Bronchial epithelial cell (primary cell): Measurements from ENCODE around the gene PIAS2. TPM values are rescaled to one million over a fixed set of nuclear protein-coding genes. Genes with fewer than 3 reads are reported as not detected.
"Not testable (repeated sequence)": the region's sequence is repeated elsewhere in the genome, so short reads cannot be mapped to it uniquely, and the experiment has no call there.

ENCODE experiments used
- DNase-seq: peaks from one replicate; pipeline ENCODE4 v3.0.0-alpha.2; 2010; ENCODE audit warnings: low read depth
- FAIRE-seq: peaks from 2 replicates; lab custom pipeline; 2011; peaks lifted over from hg19 to GRCh38; lab: Jason Lieb, UNC
- H3K27me3 ChIP-seq: 2 replicates; pipeline ENCODE4 v1.5.1; 2011; ENCODE audit warnings: low read length; ENCODE audit not compliant: control insufficient read depth, insufficient read depth
- H3K36me3 ChIP-seq: 2 replicates; pipeline ENCODE4 v1.5.1; 2011; ENCODE audit warnings: low read length; ENCODE audit not compliant: control insufficient read depth, insufficient read depth
- H3K4me3 ChIP-seq: 2 replicates; pipeline ENCODE4 v1.5.1; 2011; ENCODE audit warnings: mild to moderate bottlenecking, low read depth, low read length, control low read depth
- CTCF ChIP-seq: IDR thresholded peaks from 2 replicates; pipeline ENCODE4 v1.5.1; 2011; ENCODE audit warnings: mild to moderate bottlenecking, moderate library complexity, low read length, control low read depth, inconsistent platforms; ENCODE audit not compliant: insufficient read depth, severe bottlenecking
- total RNA-seq: library from RNA; depleted of rRNA; stranded (reverse); fragments of >200 nt; gene quantifications from 2 replicates; pipeline ENCODE4 v1.2.1, GENCODE V29; 2014

Gene PIAS2
- total RNA-seq, 1 donor from 2014 or later, result 12.9 TPM

- no peaks in the 10 kb centered on the region for H3K36me3 ChIP-seq
- DNase-seq (peak; percentile 29), FAIRE-seq (peak; percentile 73)
- H3K4me3 ChIP-seq, result no peak overlapping the region
- H3K27me3 ChIP-seq, result no peaks in the 10 kb centered on the region
- TF ChIP-seq CTCF, result no peak
Measured at GRCh38 chr18:46868169-46868921, 49.0 kb downstream of the PIAS2 start.

GRCh38 chr18:46867367-46868143 is 49.8 kb downstream of the PIAS2 start:
- Histone ChIP-seq H3K4me3 (no peak overlapping the region), H3K36me3 (no peaks in the 10 kb centered on the region), H3K27me3 (no peaks in the 10 kb centered on the region)
- FAIRE-seq, result peak; percentile 13
- no peak for DNase-seq
- TF ChIP-seq CTCF, result no peak

- Histone ChIP-seq H3K4me3 (no peak overlapping the region), H3K27me3 (no peaks in the 10 kb centered on the region), H3K36me3 (no peaks in the 10 kb centered on the region)
- FAIRE-seq (no peak), DNase-seq (no peak)
- TF ChIP-seq CTCF, result no peak
Measured at GRCh38 chr18:46866523-46866922, 50.8 kb downstream of the PIAS2 start.

DNA sequence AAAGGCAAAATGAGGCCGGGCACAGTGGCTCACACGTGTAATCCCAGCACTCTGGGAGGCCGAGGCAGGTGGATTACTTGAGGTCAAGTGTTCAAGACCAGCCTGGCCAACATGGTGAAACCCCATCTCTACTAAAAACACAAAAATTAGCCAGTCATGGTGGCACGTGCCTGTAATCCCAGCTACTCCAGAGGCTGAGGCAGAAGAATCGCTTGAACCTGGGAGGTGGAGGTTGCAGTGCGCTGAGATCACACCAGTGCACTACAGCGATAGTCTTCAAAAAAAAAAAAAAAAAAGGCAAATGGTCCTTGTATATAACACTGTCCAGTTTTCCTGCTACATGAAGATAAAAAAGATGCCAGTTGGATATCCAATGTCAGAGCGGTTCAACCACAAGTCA is 52.1 kb downstream of the PIAS2 start:
- FAIRE-seq, DNase-seq, H3K27me3 ChIP-seq, H3K36me3 ChIP-seq, H3K4me3 ChIP-seq: not testable (repeated sequence)

DNA sequence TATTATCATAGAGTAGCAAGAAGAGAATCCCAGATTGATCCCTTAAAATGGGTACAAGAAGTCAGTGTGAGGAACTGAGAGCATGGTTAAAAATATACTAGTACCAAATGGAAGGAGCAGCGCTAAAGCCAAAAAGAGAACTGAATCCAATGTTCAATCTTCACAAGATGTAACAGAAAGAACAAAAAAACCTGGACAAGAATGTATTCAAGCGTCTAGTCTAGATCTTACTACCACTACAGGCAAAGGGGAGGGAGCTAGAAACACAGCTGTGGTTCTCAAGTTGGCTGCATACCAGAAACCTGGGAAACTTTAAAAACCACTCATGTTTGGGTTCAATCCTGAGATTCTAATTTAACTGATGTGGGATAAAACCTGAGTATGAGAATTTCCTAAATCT is 57.5 kb downstream of the PIAS2 start:
- H3K4me3 ChIP-seq, result no peak overlapping the region
- no peaks in the 10 kb centered on the region for H3K27me3 ChIP-seq
- DNase-seq (no peak), FAIRE-seq (no peak)
- no peak for TF ChIP-seq CTCF
- H3K36me3 ChIP-seq, result no peaks in the 10 kb centered on the region

GRCh38 chr18:46858290-46858689 is 59.0 kb downstream of the PIAS2 start:
- peaks cover 2% of the 10 kb centered on the region for H3K36me3 ChIP-seq
- no peak for FAIRE-seq

More at GRCh38 chr18:46858290-46858689, 59.0 kb downstream of the PIAS2 start:
- Histone ChIP-seq H3K27me3 (no peaks in the 10 kb centered on the region), H3K4me3 (no peak overlapping the region)
- TF ChIP-seq CTCF, result no peak
- no peak for DNase-seq
